GM23248 (cell line): Measurements from ENCODE around the gene YTHDF1. TPM values are rescaled to one million over a fixed set of nuclear protein-coding genes. Genes with fewer than 3 reads are reported as not detected.

Experiments used
- DNase-seq: peaks from one replicate; pipeline ENCODE4 v3.0.0-alpha.2; 2015
- H2AFZ ChIP-seq: fragments of 200-600 bp; sonication (generic); 2 replicates; pipeline ENCODE4 v1.6.1; 2016; ENCODE audit warnings: antibody characterized with exemption
- H3F3A ChIP-seq: fragments of 200-600 bp; sonication (generic); 2 replicates; pipeline ENCODE4 v1.6.1; 2016; ENCODE audit warnings: mild to moderate bottlenecking, antibody characterized with exemption, mixed run types; ENCODE audit not compliant: insufficient read depth
- H3K27ac ChIP-seq: fragments of 200-600 bp; sonication (generic); 2 replicates; pipeline ENCODE4 v1.5.1; 2016; ENCODE audit warnings: mild to moderate bottlenecking
- H3K27me3 ChIP-seq: fragments of 200-600 bp; sonication (generic); replicated peaks from 2 replicates; pipeline ENCODE4 v1.6.1; 2016; ENCODE audit warnings: mild to moderate bottlenecking; ENCODE audit not compliant: insufficient read depth
- H3K36me3 ChIP-seq: fragments of 200-600 bp; sonication (generic); 2 replicates; pipeline ENCODE4 v1.6.1; 2016; ENCODE audit warnings: low read depth, mild to moderate bottlenecking
- H3K4me1 ChIP-seq: fragments of 200-600 bp; sonication (generic); 2 replicates; pipeline ENCODE4 v1.6.1; 2016; ENCODE audit warnings: mild to moderate bottlenecking; ENCODE audit not compliant: insufficient read depth
- H3K4me2 ChIP-seq: fragments of 200-600 bp; sonication (generic); one replicate; pipeline ENCODE4 v1.6.1; 2016; ENCODE audit warnings: mild to moderate bottlenecking; ENCODE audit not compliant: unreplicated experiment
- H3K4me3 ChIP-seq: fragments of 200-600 bp; sonication (generic); 2 replicates; pipeline ENCODE4 v1.5.1; 2016; ENCODE audit warnings: mild to moderate bottlenecking
- H3K79me2 ChIP-seq: fragments of 200-600 bp; sonication (generic); 2 replicates; pipeline ENCODE4 v1.6.1; 2016; ENCODE audit warnings: mild to moderate bottlenecking; ENCODE audit not compliant: insufficient read depth
- H3K9ac ChIP-seq: fragments of 200-600 bp; sonication (generic); 2 replicates; pipeline ENCODE4 v1.6.1; 2016; ENCODE audit warnings: mild to moderate bottlenecking
- H3K9me2 ChIP-seq: fragments of 200-600 bp; sonication (generic); 2 replicates; pipeline ENCODE4 v1.6.1; 2016; ENCODE audit warnings: mixed run types, mild to moderate bottlenecking, moderate library complexity; ENCODE audit not compliant: insufficient read depth
- H3K9me3 ChIP-seq: fragments of 200-600 bp; sonication (generic); one replicate; pipeline ENCODE4 v1.6.1; 2017; ENCODE audit warnings: low read depth
- H4K20me1 ChIP-seq: fragments of 200-600 bp; sonication (generic); 2 replicates; pipeline ENCODE4 v1.6.0; 2016; ENCODE audit not compliant: insufficient read depth
- EZH2 ChIP-seq: fragments of 200-600 bp; sonication (generic); IDR thresholded peaks from 2 replicates; pipeline ENCODE4 v1.6.1; 2018; ENCODE audit warnings: antibody characterized with exemption, mild to moderate bottlenecking; ENCODE audit not compliant: insufficient read depth, poor library complexity, severe bottlenecking
- EZH2phosphoT487 ChIP-seq: fragments of 200-600 bp; sonication (generic); IDR thresholded peaks from 2 replicates; pipeline ENCODE4 v1.6.1; 2018; ENCODE audit warnings: antibody characterized with exemption, moderate library complexity, mild to moderate bottlenecking, low read depth; ENCODE audit not compliant: insufficient read depth
- WGBS, 2 experiments: methylation state at CpG; one replicate each; pipeline ENCODE4 v1.1.6; 2015 to 2017; ENCODE audit warnings: low lambda C conversion rate in 2 of 2, low coverage in 1 of 2; ENCODE audit errors: missing lambda C conversion rate in 2 of 2; 5-methylcytosine and 5-hydroxymethylcytosine counted together
- in situ Hi-C: fragments of 300-500 bp; cut with MboI; formaldehyde crosslinking; loops from 2 replicates; pipeline ENCODE4 v1.15.0; 2020
- polyA plus RNA-seq: library from polyadenylated mRNA; unstranded; fragments of >200 nt; fragmentation: Nextera tagmentation; extraction: Ambion mirVana; gene quantifications from 2 replicates; pipeline ENCODE4 v1.2.1, GENCODE V29; 2016
- total RNA-seq: library from RNA; depleted of rRNA; stranded (reverse); fragments of >200 nt; shearing (Covaris generic); gene quantifications from 2 replicates; pipeline ENCODE4 v1.2.3, GENCODE V29; 2014

Gene YTHDF1
- total and polyA plus RNA-seq, 2 experiments from 2014 or later = 16.7 to 20.4 TPM

- Histone ChIP-seq H3K27ac (no peak overlapping the region), H3K4me1 (no peaks in the 10 kb centered on the region), H3K4me3 (no peak overlapping the region), H3K79me2 (no peaks in the 10 kb centered on the region), H3F3A (no peaks in the 10 kb centered on the region), H3K9me3 (no peaks in the 10 kb centered on the region), H3K9ac (no peak overlapping the region), H3K27me3 (peaks cover 70% of the 10 kb centered on the region), H2AFZ (no peak overlapping the region), H4K20me1 (no peaks in the 10 kb centered on the region), H3K36me3 (no peaks in the 10 kb centered on the region), H3K9me2 (no peaks in the 10 kb centered on the region), H3K4me2 (no peak overlapping the region)
- no peak for DNase-seq
- WGBS, 2 experiments = 13 to 18% methylated on average over 13 to 22 of the region's 22 CpGs
- TF ChIP-seq EZH2 (no peak), EZH2phosphoT487 (no peak)
- in situ Hi-C loops = no loop called here
Observed at GRCh38 chr20:63173552-63174191, 42.3 kb downstream of the YTHDF1 start.

GRCh38 chr20:63172726-63173125 is 43.2 kb downstream of the YTHDF1 start:
- H3F3A ChIP-seq = no peaks in the 10 kb centered on the region

GRCh38 chr20:63171991-63172390 is 43.9 kb downstream of the YTHDF1 start:
- 45 to 61% methylated on average over 3 to 5 of the region's 5 CpGs for WGBS, 2 experiments

More at GRCh38 chr20:63172726-63173125, 43.2 kb downstream of the YTHDF1 start:
- in situ Hi-C loops = no loop called here
- Histone ChIP-seq H3K4me2 (no peak overlapping the region), H3K27ac (no peak overlapping the region), H3K79me2 (no peaks in the 10 kb centered on the region), H3K9me3 (no peaks in the 10 kb centered on the region), H3K9me2 (no peaks in the 10 kb centered on the region), H4K20me1 (no peaks in the 10 kb centered on the region), H3K4me1 (no peaks in the 10 kb centered on the region), H3K4me3 (no peak overlapping the region), H3K27me3 (peaks cover 61% of the 10 kb centered on the region), H2AFZ (no peak overlapping the region), H3K36me3 (no peaks in the 10 kb centered on the region), H3K9ac (no peak overlapping the region)
- 50 to 61% methylated on average over 7 to 8 of the region's 8 CpGs for WGBS, 2 experiments
- DNase-seq = no peak
- TF ChIP-seq EZH2phosphoT487 (no peak), EZH2 (no peak)

GRCh38 chr20:63169681-63170080 is 46.2 kb downstream of the YTHDF1 start:
- in situ Hi-C loops = no loop called here
- Histone ChIP-seq H3K27me3 (peaks cover 38% of the 10 kb centered on the region; the same call in 1 of the 2 replicates), H3K27ac (no peak overlapping the region), H3K4me2 (no peak overlapping the region), H3K4me1 (no peaks in the 10 kb centered on the region), H3K9ac (no peak overlapping the region), H3F3A (no peaks in the 10 kb centered on the region), H2AFZ (no peak overlapping the region), H3K9me3 (no peaks in the 10 kb centered on the region), H3K4me3 (no peak overlapping the region), H3K79me2 (no peaks in the 10 kb centered on the region), H3K9me2 (no peaks in the 10 kb centered on the region), H4K20me1 (no peaks in the 10 kb centered on the region), H3K36me3 (no peaks in the 10 kb centered on the region)
- TF ChIP-seq EZH2phosphoT487 (no peak), EZH2 (no peak)
- WGBS, 2 experiments = 9% methylated on average over 5 to 6 of the region's 6 CpGs
- DNase-seq = no peak

More at GRCh38 chr20:63171991-63172390, 43.9 kb downstream of the YTHDF1 start:
- no peak for DNase-seq
- H3K27ac ChIP-seq = no peak overlapping the region
- no peak overlapping the region for H3K9ac ChIP-seq
- no peaks in the 10 kb centered on the region for H3K9me3 ChIP-seq
- no peak overlapping the region for H3K4me3 ChIP-seq
- H3K36me3 ChIP-seq = no peaks in the 10 kb centered on the region
- H3K9me2 ChIP-seq = no peaks in the 10 kb centered on the region
- no peaks in the 10 kb centered on the region for H3F3A ChIP-seq
- no peaks in the 10 kb centered on the region for H4K20me1 ChIP-seq
- peaks cover 57% of the 10 kb centered on the region for H3K27me3 ChIP-seq
- in situ Hi-C loops = no loop called here
- no peaks in the 10 kb centered on the region for H3K79me2 ChIP-seq
- H3K4me2 ChIP-seq = no peak overlapping the region
- no peaks in the 10 kb centered on the region for H3K4me1 ChIP-seq
- TF ChIP-seq EZH2phosphoT487 = no peak
- no peak for TF ChIP-seq EZH2
- H2AFZ ChIP-seq = no peak overlapping the region

GRCh38 chr20:63168861-63169260 is 47.1 kb downstream of the YTHDF1 start:
- no peak for TF ChIP-seq EZH2
- no peak overlapping the region for H2AFZ ChIP-seq
- no peaks in the 10 kb centered on the region for H3K9me2 ChIP-seq
- H3K9me3 ChIP-seq = no peaks in the 10 kb centered on the region
- H3K36me3 ChIP-seq = no peaks in the 10 kb centered on the region
- no peak for DNase-seq
- 36% methylated on average over 11 to 12 of the region's 12 CpGs for WGBS, 2 experiments
- no peak overlapping the region for H3K4me3 ChIP-seq
- no peaks in the 10 kb centered on the region for H3F3A ChIP-seq
- no peaks in the 10 kb centered on the region for H4K20me1 ChIP-seq
- no peak overlapping the region for H3K9ac ChIP-seq
- H3K27me3 ChIP-seq = peaks cover 36% of the 10 kb centered on the region; the same call in 1 of the 2 replicates
- H3K27ac ChIP-seq = no peak overlapping the region
- no peaks in the 10 kb centered on the region for H3K4me1 ChIP-seq
- H3K4me2 ChIP-seq = no peak overlapping the region
- in situ Hi-C loops = no loop called here
- no peaks in the 10 kb centered on the region for H3K79me2 ChIP-seq
